Lung (tissue), 12 donors: ENCODE data around the gene EHBP1. TPM values are rescaled to one million over a fixed set of nuclear protein-coding genes. Genes with fewer than 3 reads are reported as not detected.

Experiments
- ATAC-seq: fragments of 200-7000 bp; cut with Tn5 transposase; one replicate; pipeline ENCODE4 v1.9.1; 2020; ENCODE audit warnings: moderate number of reproducible peaks; ENCODE audit not compliant: insufficient read depth, low FRiP score
- DNase-seq, 3 donors: peaks; one replicate each; pipeline ENCODE4 v3.0.0-alpha.2; 2013 to 2017
- H3K27ac ChIP-seq, 2 donors: one replicate each; pipeline ENCODE4 v1.5.1; 2013; ENCODE audit warnings: mild to moderate bottlenecking in 2 of 2, moderate library complexity in 2 of 2, control low read depth in 1 of 2, inconsistent platforms in 1 of 2, low read depth in 1 of 2, low read length in 1 of 2
- H3K27me3 ChIP-seq, 3 donors: one replicate each; pipeline ENCODE4 v1.5.1; 2013; ENCODE audit warnings: low read length in 2 of 3; ENCODE audit not compliant: control insufficient read depth in 3 of 3, insufficient read depth in 3 of 3
- H3K36me3 ChIP-seq, 4 donors: one replicate each; pipeline ENCODE4 v1.5.1; 2013; ENCODE audit warnings: low read length in 4 of 4, mild to moderate bottlenecking in 1 of 4, moderate library complexity in 1 of 4; ENCODE audit not compliant: control insufficient read depth in 4 of 4, insufficient read depth in 4 of 4
- H3K4me1 ChIP-seq, 5 donors: one replicate each; pipeline ENCODE4 v1.5.1; 2013; ENCODE audit warnings: low read length in 5 of 5, mild to moderate bottlenecking in 2 of 5, moderate library complexity in 1 of 5; ENCODE audit not compliant: control insufficient read depth in 5 of 5, insufficient read depth in 5 of 5
- H3K4me3 ChIP-seq: one replicate; pipeline ENCODE4 v1.5.1; 2013; ENCODE audit warnings: mild to moderate bottlenecking, control low read depth, moderate library complexity
- H3K9ac ChIP-seq, 2 donors: one replicate each; pipeline ENCODE4 v1.5.1; 2013; ENCODE audit warnings: low read length in 2 of 2, control low read depth in 1 of 2; ENCODE audit not compliant: insufficient read depth in 1 of 2
- H3K9me3 ChIP-seq, 4 donors: one replicate each; pipeline ENCODE4 v1.5.1; 2013; ENCODE audit warnings: low read length in 3 of 4, mild to moderate bottlenecking in 1 of 4, moderate library complexity in 1 of 4; ENCODE audit not compliant: control insufficient read depth in 4 of 4, insufficient read depth in 3 of 4
- WGBS, 2 donors: extraction: QIAGEN DNeasy Blood & Tissue Kit; methylation state at CpG; one replicate each; pipeline ENCODE4 v1.1.7; 2013; 5-methylcytosine and 5-hydroxymethylcytosine counted together
- polyA plus RNA-seq, 2 donors: library from polyadenylated mRNA; stranded (reverse); fragments of 200-250 nt; gene quantifications; one replicate each; pipeline ENCODE4 v1.2.1, GENCODE V29; 2013
- total RNA-seq, 2 donors: library from RNA; depleted of rRNA in 1 of 2; stranded (reverse); fragments of >200 nt in 1 of 2; gene quantifications; one replicate each; pipeline ENCODE4 v1.2.1, GENCODE V29; 2014 to 2021
- TF ChIP-seq, protein P1 (sequence below): IDR thresholded peaks from 2 replicates; pipeline ENCODE4 v1.5.1; 2012; ENCODE audit warnings: mild to moderate bottlenecking; ENCODE audit errors: control extremely low read depth, extremely low read depth
- donor health status: control.
- donor health status: control.
- donor health status: Bipolar disorder and iron deficiency.
- donor health status: healthy.
- donor health status: DM: yes; HTN: yes; CAD: no.

Gene EHBP1
- total and polyA plus RNA-seq, 4 donors: 7.9 to 83.2 (median 22.7) TPM

DNA sequence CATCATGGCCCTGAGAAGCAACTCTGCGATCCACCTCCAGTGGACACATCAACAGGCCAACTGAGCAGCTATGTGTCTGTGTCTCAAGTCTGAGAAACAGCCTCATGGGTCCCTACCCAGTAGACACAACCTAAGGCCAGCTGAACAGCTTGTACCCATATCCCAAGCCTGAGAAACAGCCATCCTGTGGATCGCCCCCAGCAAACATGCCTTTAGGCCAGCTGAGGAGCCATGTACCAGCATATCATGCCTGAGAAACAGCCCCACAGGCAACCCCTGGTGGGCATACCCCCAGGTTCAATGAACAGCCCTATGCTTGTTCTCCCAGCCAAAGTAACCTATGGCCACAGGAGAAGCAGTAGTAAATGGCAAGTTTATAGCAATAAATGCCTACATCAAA is 218.4 kb downstream of the EHBP1 start:
- DNase-seq: no peak
- H3K27me3 ChIP-seq: no peaks in the 10 kb centered on the region
- TF ChIP-seq, protein P1, sequence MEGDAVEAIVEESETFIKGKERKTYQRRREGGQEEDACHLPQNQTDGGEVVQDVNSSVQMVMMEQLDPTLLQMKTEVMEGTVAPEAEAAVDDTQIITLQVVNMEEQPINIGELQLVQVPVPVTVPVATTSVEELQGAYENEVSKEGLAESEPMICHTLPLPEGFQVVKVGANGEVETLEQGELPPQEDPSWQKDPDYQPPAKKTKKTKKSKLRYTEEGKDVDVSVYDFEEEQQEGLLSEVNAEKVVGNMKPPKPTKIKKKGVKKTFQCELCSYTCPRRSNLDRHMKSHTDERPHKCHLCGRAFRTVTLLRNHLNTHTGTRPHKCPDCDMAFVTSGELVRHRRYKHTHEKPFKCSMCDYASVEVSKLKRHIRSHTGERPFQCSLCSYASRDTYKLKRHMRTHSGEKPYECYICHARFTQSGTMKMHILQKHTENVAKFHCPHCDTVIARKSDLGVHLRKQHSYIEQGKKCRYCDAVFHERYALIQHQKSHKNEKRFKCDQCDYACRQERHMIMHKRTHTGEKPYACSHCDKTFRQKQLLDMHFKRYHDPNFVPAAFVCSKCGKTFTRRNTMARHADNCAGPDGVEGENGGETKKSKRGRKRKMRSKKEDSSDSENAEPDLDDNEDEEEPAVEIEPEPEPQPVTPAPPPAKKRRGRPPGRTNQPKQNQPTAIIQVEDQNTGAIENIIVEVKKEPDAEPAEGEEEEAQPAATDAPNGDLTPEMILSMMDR: no peak
- H3K9me3 ChIP-seq: peaks cover 0 to 12% (median 3%) of the 10 kb centered on the region in 4 donors
- no peak for ATAC-seq
- peaks cover 4 to 20% (median 8%) of the 10 kb centered on the region in 4 donors for H3K36me3 ChIP-seq
- H3K4me1 ChIP-seq: peaks cover 0 to 2% (median 0%) of the 10 kb centered on the region in 5 donors
- H3K4me3 ChIP-seq: no peak overlapping the region
- H3K9ac ChIP-seq: no peak overlapping the region
- WGBS, 2 donors: 98% methylated on average over 2 of the region's 2 CpGs
- no peak overlapping the region for H3K27ac ChIP-seq

DNA sequence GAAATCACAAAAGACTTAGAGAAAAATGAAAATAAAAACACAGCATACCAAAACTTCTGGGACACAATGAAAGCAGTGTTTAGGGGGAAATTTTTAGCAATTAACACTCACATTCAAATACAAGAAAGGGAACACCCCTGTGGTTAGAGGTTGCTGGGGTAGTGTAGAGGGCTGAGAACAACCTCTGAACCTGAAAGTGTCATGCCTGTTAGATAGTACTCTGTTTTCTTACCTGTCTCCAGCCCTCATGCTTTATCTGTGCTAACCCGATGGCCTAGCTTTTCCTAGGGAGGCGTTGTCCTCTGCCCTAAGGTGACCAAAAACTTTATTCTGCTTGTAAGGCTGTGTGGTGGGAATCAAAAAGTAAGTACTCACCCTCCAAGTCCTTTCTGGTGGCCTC is 222.5 kb downstream of the EHBP1 start:
- Histone ChIP-seq H3K4me3 (no peak overlapping the region), H3K27ac (no peak overlapping the region), H3K9ac (no peak overlapping the region), H3K36me3 (peaks cover 0 to 11% (median 3%) of the 10 kb centered on the region in 4 donors), H3K4me1 (peaks cover 0 to under 1% (median 0%) of the 10 kb centered on the region in 5 donors), H3K9me3 (peaks cover 0 to 10% (median 3%) of the 10 kb centered on the region in 4 donors), H3K27me3 (no peaks in the 10 kb centered on the region)
- ATAC-seq (no peak), DNase-seq (no peak)
- TF ChIP-seq, protein P1: no peak
- 87 to 96% methylated on average over 2 of the region's 2 CpGs for WGBS, 2 donors

DNA sequence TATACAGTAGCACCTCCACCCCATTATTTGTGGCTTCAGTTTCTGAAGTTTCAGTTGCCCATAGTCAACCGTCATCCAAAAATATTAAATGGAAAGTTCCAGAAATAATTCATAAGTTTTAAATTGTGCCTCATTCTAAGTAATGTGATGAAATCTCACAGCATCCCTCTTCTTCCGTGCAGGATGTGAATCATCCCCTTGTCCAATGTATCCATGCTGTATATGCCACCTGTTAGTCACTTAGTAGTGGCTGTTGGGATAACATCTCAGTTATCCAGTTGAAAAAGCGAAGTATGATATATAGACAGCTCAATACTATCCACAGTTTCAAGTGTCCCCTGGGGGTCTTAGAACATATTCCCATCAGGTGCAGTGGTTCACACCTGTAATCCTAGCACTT is 226.0 kb downstream of the EHBP1 start:
- no peak overlapping the region for H3K27ac ChIP-seq
- WGBS, 2 donors: 96 to 99% methylated on average over 3 of the region's 3 CpGs
- TF ChIP-seq, protein P1: no peak

DNA sequence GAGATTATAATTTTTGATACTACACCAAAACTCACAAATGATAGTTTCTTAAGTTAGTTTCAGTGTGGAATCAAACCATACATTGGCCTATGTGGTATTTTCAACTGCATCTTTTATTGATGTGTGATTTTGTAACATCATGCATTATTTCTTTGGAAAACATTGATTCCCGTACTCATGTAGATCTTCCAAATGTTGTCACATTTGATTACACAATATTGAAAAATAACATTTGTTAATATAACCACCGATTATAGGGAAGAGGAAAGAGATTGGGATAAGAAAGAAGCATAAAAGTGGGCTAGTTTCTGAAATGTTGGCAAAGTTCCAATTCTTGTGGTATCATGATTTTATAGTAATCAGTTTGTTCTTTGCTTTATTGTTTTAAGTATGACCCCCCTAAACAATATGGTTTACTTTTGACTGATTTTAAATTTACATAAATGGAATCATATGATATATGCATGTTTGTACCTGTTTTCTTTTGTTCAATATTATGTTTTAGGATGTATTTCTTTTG is 227.9 kb downstream of the EHBP1 start:
- no peak overlapping the region for H3K9ac ChIP-seq
- no peak for ATAC-seq
- 59 to 66% methylated on average over 2 of the region's 2 CpGs for WGBS, 2 donors

More for the DNA sequence above, 226.0 kb downstream of the EHBP1 start:
- Histone ChIP-seq H3K9ac (no peak overlapping the region), H3K36me3 (no peaks in the 10 kb centered on the region), H3K27me3 (no peaks in the 10 kb centered on the region), H3K4me3 (no peak overlapping the region), H3K4me1 (no peaks in the 10 kb centered on the region), H3K9me3 (peaks cover 0 to 2% (median 0%) of the 10 kb centered on the region in 4 donors)
- DNase-seq (no peak), ATAC-seq (no peak)

More for the DNA sequence above, 227.9 kb downstream of the EHBP1 start:
- Histone ChIP-seq H3K27me3 (no peaks in the 10 kb centered on the region), H3K27ac (no peak overlapping the region), H3K36me3 (no peaks in the 10 kb centered on the region), H3K4me1 (no peaks in the 10 kb centered on the region), H3K4me3 (no peak overlapping the region), H3K9me3 (peaks cover 0 to 2% (median 0%) of the 10 kb centered on the region in 4 donors)
- DNase-seq: no peak
- TF ChIP-seq, protein P1: no peak
